Heart left ventricle (tissue), 16 donors: ENCODE data around the gene PDZD4. TPM values are rescaled to one million over a fixed set of nuclear protein-coding genes. Genes with fewer than 3 reads are reported as not detected.
"Not testable (repeated sequence)": the region's sequence is repeated elsewhere in the genome, so short reads cannot be mapped to it uniquely, and the experiment has no call there.

ENCODE experiments used
- ATAC-seq, 4 donors: fragments of 200-7000 bp; cut with Tn5 transposase; one replicate each; pipeline ENCODE4 v1.9.1; 2020 to 2022; ENCODE audit warnings: moderate library complexity in 4 of 4, mild to moderate bottlenecking in 3 of 4, moderate number of reproducible peaks in 1 of 4
- DNase-seq, 5 donors: peaks; one replicate each; pipeline ENCODE4 v3.0.0-alpha.2; 2020
- H3K27ac ChIP-seq, 12 donors: fragments of 200-600 bp; sonication (generic) in 4 of 12; one replicate each; pipeline versions ENCODE4 v1.5.0 to v1.8.0; 2016 to 2022; ENCODE audit warnings: mild to moderate bottlenecking in 2 of 12
- H3K27me3 ChIP-seq, 9 donors: fragments of 200-600 bp; sonication (generic) in 2 of 9; one replicate each; pipeline versions ENCODE4 v1.5.1 to v1.8.0; 2016 to 2022; ENCODE audit warnings: mild to moderate bottlenecking in 3 of 9
- H3K36me3 ChIP-seq, 9 donors: fragments of 200-600 bp; sonication (generic) in 2 of 9; one replicate each; pipeline versions ENCODE4 v1.5.0 to v1.8.0; 2018 to 2022; ENCODE audit warnings: mild to moderate bottlenecking in 2 of 9
- H3K4me1 ChIP-seq, 12 donors: fragments of 200-600 bp; sonication (generic) in 4 of 12; one replicate each; pipeline versions ENCODE4 v1.5.0 to v1.8.0; 2016 to 2022; ENCODE audit warnings: mild to moderate bottlenecking in 3 of 12
- H3K4me3 ChIP-seq, 12 donors: fragments of 200-600 bp; sonication (generic) in 4 of 12; one replicate each; pipeline versions ENCODE4 v1.5.0 to v1.8.0; 2017 to 2022; ENCODE audit warnings: mild to moderate bottlenecking in 9 of 12, moderate library complexity in 4 of 12
- H3K9me3 ChIP-seq, 12 donors: fragments of 200-600 bp; sonication (generic) in 4 of 12; one replicate each; pipeline versions ENCODE4 v1.5.0 to v1.8.0; 2016 to 2022; ENCODE audit warnings: mild to moderate bottlenecking in 1 of 12
- CTCF ChIP-seq, 12 donors: fragments of 200-600 bp; sonication (generic) in 4 of 12; IDR thresholded peaks; one replicate each; pipeline versions ENCODE4 v1.5.0 to v1.8.0; 2018 to 2022; ENCODE audit warnings: antibody characterized with exemption in 12 of 12, mild to moderate bottlenecking in 5 of 12
- POLR2A ChIP-seq, 2 donors: fragments of 450-650 bp; IDR thresholded peaks; one replicate each; pipeline ENCODE4 v1.6.1; 2017; ENCODE audit warnings: antibody characterized with exemption in 2 of 2, mild to moderate bottlenecking in 2 of 2, moderate library complexity in 2 of 2
- WGBS, 4 donors: extraction: QIAGEN DNeasy Blood & Tissue Kit in 2 of 4; methylation state at CpG; one replicate each; pipeline versions ENCODE4 v1.1.5 to v1.1.7; 2013 to 2018; 5-methylcytosine and 5-hydroxymethylcytosine counted together
- intact Hi-C, 10 donors: fragments of 100-400 bp; cut with DNase I; formaldehyde crosslinking; loops; one replicate each; pipeline versions ENCODE4 v1.11.1 to v1.14.2; 2022
- polyA plus RNA-seq, 2 donors: library from polyadenylated mRNA; stranded (reverse); fragments of 200-250 nt; gene quantifications; one replicate each; pipeline ENCODE4 v1.2.3, GENCODE V29; 2013
- total RNA-seq, 9 donors: library from RNA; depleted of rRNA in 2 of 9; stranded (reverse); fragments of >200 nt in 2 of 9; fragmentation: NEBNext Ultra II Directional in 3 of 9; extraction: Animal tissue kit (Norgen Biotek cat#: 25700) in 3 of 9; gene quantifications; one replicate each; pipeline versions ENCODE4 v1.1.0 to v1.2.4, GENCODE V29; 2016 to 2023
- donor health status: ischemic (EF 13 %, LVEDD 7.1; RV severe dilation, severe dysfunction).
- donor health status: healthy with polysubstance abuse.
- donor health status: DM: no; HTN: yes; CAD: no.
- donor health status: DM: no; HTN: no; CAD: no.
- donor health status: ischemic (EF 25% LVEDD 6.9; RV normal size, moderate dysfunction).
- donor health status: ischemic (EF 25% LVEDD 5.7; RV mildly dilated, moderate dysfunction).
- donor health status: healthy.
- donor health status: DM: yes; HTN: yes; CAD: no.
- donor health status: ischemic (EF 35%, LVEDD 5.7; RV mildly dilated, moderate dysfunction).
- donor health status: nonischemic (EF 11% LVEDD 7.7; RV severe dilation, severe dysfunction).
- donor health status: DM: yes; HTN: yes; CAD: no.
- donor health status: PGD.
- donor health status: ischemic (EF 29% LVEDD 5.4; RV normal size, mild dysfunction).
- donor health status: nonischemic (EF 23%, LVEDD 6.1; RV moderate dilation, normal function).

The PDZD4 gene
- total and polyA plus RNA-seq, 11 donors: 1.7 to 4.0 (median 2.4) TPM

- Histone ChIP-seq H3K4me1 (peaks cover 0 to 7% (median 0%) of the 10 kb centered on the region in 12 donors), H3K36me3 (no peaks in the 10 kb centered on the region), H3K4me3 (peak overlapping the region; percentile 18 to 59 (median 50)), H3K9me3 (no peaks in the 10 kb centered on the region), H3K27ac (peak overlapping the region in 3 of 12 donors; percentile 29 to 48 (median 39)), H3K27me3 (peaks cover 0 to 49% (median 0%) of the 10 kb centered on the region in 9 donors)
- TF ChIP-seq POLR2A (IDR thresholded peaks at IDR 0.05) (no peak), CTCF (IDR thresholded peaks at IDR 0.05) (no peak)
- ATAC-seq (no peak), DNase-seq (no peak)
- intact Hi-C loops: no loop called here
- WGBS, 4 donors: 32 to 51% (median 39%) methylated on average over 20 to 23 of the region's 23 CpGs
These were observed 10.8 kb downstream of the PDZD4 start for GRCh38 chrX:153819384-153820040.

- peak in 3 of 5 donors; percentile 33 to 73 (median 47) for DNase-seq
- TF ChIP-seq CTCF (IDR thresholded peaks at IDR 0.05) (no peak), POLR2A (IDR thresholded peaks at IDR 0.05) (no peak)
- peak overlapping the region in 4 of 12 donors; percentile 5 to 48 (median 34) for H3K27ac ChIP-seq
These were observed 11.6 kb downstream of the PDZD4 start for GRCh38 chrX:153818571-153819383.

GRCh38 chrX:153818064-153818463, 12.3 kb downstream of the PDZD4 start:
- H3K4me1 ChIP-seq, H3K9me3 ChIP-seq, H3K27ac ChIP-seq, H3K4me3 ChIP-seq, ATAC-seq, intact Hi-C loops, DNase-seq, H3K36me3 ChIP-seq: not testable (repeated sequence)
- peaks cover 0 to 47% (median 0%) of the 10 kb centered on the region in 9 donors for H3K27me3 ChIP-seq
- 86 to 96% (median 91%) methylated on average over 9 of the region's 9 CpGs for WGBS, 4 donors

More at GRCh38 chrX:153818571-153819383, 11.6 kb downstream of the PDZD4 start:
- Histone ChIP-seq H3K4me3 (peak overlapping the region; percentile 18 to 59 (median 50)), H3K4me1 (peaks cover 0 to 7% (median 0%) of the 10 kb centered on the region in 12 donors), H3K27me3 (peaks cover 0 to 49% (median 0%) of the 10 kb centered on the region in 9 donors), H3K36me3 (no peaks in the 10 kb centered on the region), H3K9me3 (no peaks in the 10 kb centered on the region)
- intact Hi-C loops: no loop called here
- WGBS, 4 donors: 6 to 28% (median 16%) methylated on average over 39 to 67 of the region's 67 CpGs
- ATAC-seq: peak in 3 of 4 donors; percentile 63 to 85 (median 78)

GRCh38 chrX:153816831-153817690, 13.3 kb downstream of the PDZD4 start:
- 67 to 85% (median 77%) methylated on average over 25 of the region's 25 CpGs for WGBS, 4 donors
- peaks cover 0 to 7% (median 0%) of the 10 kb centered on the region in 12 donors for H3K4me1 ChIP-seq
- no peaks in the 10 kb centered on the region for H3K36me3 ChIP-seq
- H3K9me3 ChIP-seq: no peaks in the 10 kb centered on the region
- no peak overlapping the region for H3K4me3 ChIP-seq
- no peak overlapping the region for H3K27ac ChIP-seq
- no peak for DNase-seq
- intact Hi-C loops: no loop called here
- TF ChIP-seq POLR2A (IDR thresholded peaks at IDR 0.05) (no peak), CTCF (IDR thresholded peaks at IDR 0.05) (no peak)
- H3K27me3 ChIP-seq: peaks cover 0 to 43% (median 0%) of the 10 kb centered on the region in 9 donors
- peak in 1 of 4 donors; percentile 42 for ATAC-seq
